ENCODE results near the gene PPFIA2. TPM values are rescaled to one million over a fixed set of nuclear protein-coding genes. Genes with fewer than 3 reads are reported as not detected.

PPFIA2 gene
- total RNA-seq, 1 donor: 4.9 TPM

- TF ChIP-seq, protein P1, sequence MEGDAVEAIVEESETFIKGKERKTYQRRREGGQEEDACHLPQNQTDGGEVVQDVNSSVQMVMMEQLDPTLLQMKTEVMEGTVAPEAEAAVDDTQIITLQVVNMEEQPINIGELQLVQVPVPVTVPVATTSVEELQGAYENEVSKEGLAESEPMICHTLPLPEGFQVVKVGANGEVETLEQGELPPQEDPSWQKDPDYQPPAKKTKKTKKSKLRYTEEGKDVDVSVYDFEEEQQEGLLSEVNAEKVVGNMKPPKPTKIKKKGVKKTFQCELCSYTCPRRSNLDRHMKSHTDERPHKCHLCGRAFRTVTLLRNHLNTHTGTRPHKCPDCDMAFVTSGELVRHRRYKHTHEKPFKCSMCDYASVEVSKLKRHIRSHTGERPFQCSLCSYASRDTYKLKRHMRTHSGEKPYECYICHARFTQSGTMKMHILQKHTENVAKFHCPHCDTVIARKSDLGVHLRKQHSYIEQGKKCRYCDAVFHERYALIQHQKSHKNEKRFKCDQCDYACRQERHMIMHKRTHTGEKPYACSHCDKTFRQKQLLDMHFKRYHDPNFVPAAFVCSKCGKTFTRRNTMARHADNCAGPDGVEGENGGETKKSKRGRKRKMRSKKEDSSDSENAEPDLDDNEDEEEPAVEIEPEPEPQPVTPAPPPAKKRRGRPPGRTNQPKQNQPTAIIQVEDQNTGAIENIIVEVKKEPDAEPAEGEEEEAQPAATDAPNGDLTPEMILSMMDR (IDR thresholded peaks at IDR 0.05; ENCODE audit: insufficient read depth, low read length): no peak
- no peak for DNase-seq (ENCODE audit: low read depth)
- no peak overlapping the region for H3K4me3 ChIP-seq (ENCODE audit: low read depth, low read length)
Observed at GRCh38 chr12:81295251-81295650, 463.9 kb downstream of the PPFIA2 start.

DNA sequence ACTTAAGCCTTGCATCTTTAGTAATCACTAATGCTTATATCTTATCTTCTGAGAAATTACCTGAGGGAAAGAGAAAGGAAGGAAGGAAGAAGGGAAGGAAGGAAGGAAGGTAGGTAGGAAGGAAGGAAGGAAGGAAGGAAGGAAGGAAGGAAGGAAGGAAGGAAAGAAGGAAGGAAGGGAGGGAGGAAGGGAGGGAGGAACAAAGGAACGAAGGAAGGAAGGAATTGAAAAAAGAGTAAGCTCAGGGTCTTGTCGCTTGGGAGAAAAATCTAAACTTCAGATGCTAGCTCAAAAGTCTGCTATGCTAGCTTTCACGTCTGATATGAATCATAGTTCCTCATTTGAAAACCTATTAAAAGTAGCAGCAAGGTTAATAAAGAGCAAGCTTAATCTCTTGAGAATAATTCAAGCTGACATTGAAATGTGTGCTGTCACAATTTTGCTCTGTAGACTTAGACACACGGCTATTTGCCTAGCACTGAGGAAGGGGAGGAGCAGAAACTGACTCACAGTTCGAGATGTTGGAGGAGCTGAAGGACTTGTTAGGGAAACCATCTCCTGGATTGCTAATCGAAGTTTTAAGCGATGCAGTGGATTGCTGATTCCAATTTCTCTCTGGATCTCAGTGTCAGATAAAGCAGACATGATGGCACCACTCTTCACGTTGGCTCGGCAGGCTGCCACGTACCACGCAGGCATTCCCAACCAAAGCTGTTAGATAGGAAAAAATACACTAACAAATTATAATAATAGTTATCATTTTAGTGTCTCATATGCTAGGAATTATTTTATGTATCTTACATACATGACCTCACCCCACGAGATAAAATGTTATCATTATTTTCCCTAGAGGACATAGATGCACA, 464.6 kb downstream of the PPFIA2 start:
- TF ChIP-seq, protein P1 (IDR thresholded peaks at IDR 0.05; ENCODE audit: insufficient read depth, low read length): no peak
- no peak for DNase-seq (ENCODE audit: low read depth)
- H3K4me3 ChIP-seq (ENCODE audit: low read depth, low read length): no peak overlapping the region

DNA sequence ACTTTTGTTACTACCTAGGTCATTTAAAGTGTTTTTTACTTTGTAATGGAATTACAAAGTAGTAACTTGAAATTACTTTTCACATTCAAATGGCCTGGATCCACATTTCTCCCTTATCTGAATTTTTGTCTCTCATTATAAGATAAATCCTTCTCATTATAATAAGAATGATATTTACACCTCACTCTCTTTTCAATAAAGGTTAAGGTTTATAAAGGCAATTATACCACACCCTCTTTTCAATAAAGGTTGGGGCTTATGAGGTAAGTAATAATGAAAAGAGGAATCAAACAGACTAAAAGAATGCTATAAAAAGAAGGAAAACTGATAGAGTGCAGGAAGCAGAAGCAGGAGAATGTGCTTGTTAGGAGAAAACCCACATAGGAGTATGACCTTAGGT, 470.5 kb downstream of the PPFIA2 start:
- DNase-seq (ENCODE audit: low read depth): no peak
- TF ChIP-seq, protein P1 (IDR thresholded peaks at IDR 0.05; ENCODE audit: insufficient read depth, low read length): no peak
- no peak overlapping the region for H3K4me3 ChIP-seq (ENCODE audit: low read depth, low read length)

- no peak overlapping the region for H3K4me3 ChIP-seq (ENCODE audit: low read depth, low read length)
- DNase-seq (ENCODE audit: low read depth): no peak
- TF ChIP-seq, protein P1 (IDR thresholded peaks at IDR 0.05; ENCODE audit: insufficient read depth, low read length): no peak
Observed at GRCh38 chr12:81284137-81284536, 475.0 kb downstream of the PPFIA2 start.

GRCh38 chr12:81274637-81275529, 484.3 kb downstream of the PPFIA2 start:
- TF ChIP-seq, protein P1 (IDR thresholded peaks at IDR 0.05; ENCODE audit: insufficient read depth, low read length): no peak
- no peak overlapping the region for H3K4me3 ChIP-seq (ENCODE audit: low read depth, low read length)
- no peak for DNase-seq (ENCODE audit: low read depth)

DNA sequence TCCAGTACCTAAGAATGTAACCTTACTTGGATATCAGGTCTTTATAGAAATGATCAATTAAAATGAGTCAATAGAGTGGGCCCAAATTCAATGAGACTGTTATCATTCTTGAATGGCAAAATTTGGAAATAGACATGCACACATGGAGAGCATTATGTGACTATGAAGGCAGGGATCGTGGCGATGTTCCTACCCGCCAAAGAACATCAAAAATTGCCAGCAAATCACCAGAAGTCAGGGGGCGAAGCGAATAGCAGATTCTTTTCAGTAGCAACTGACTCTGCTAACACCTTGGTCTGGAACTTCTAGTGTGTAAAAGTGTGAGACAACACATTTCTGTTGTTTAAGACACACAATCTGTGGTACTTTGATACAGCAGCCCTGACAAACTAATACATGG, 488.8 kb downstream of the PPFIA2 start:
- no peak for DNase-seq (ENCODE audit: low read depth)
- TF ChIP-seq, protein P1 (IDR thresholded peaks at IDR 0.05; ENCODE audit: insufficient read depth, low read length): no peak
- no peak overlapping the region for H3K4me3 ChIP-seq (ENCODE audit: low read depth, low read length)

Measured in fibroblast of the aortic adventitia (primary cell).